Measurements from ENCODE around the gene CCNK. TPM values are rescaled to one million over a fixed set of nuclear protein-coding genes. Genes with fewer than 3 reads are reported as not detected.

CCNK gene
- total RNA-seq, 4 donors from 2014 or later = 21.1 to 26.8 (median 25.1) TPM

GRCh38 chr14:99484106-99484505 lies 2.9 kb downstream of the CCNK start:
- no peak for TF ChIP-seq CTCF (IDR thresholded peaks at IDR 0.05; ENCODE audit: low read depth)

GRCh38 chr14:99497341-99497740 lies 16.1 kb downstream of the CCNK start:
- no peak for TF ChIP-seq CTCF (IDR thresholded peaks at IDR 0.05; ENCODE audit: low read depth)

- no peak for TF ChIP-seq CTCF (IDR thresholded peaks at IDR 0.05; ENCODE audit: low read depth)
Measured at GRCh38 chr14:99497894-99498293, 16.7 kb downstream of the CCNK start.

GRCh38 chr14:99502989-99503421 lies 21.8 kb downstream of the CCNK start:
- TF ChIP-seq CTCF (IDR thresholded peaks at IDR 0.05; ENCODE audit: low read depth) = no peak

GRCh38 chr14:99503848-99504453 lies 22.7 kb downstream of the CCNK start:
- no peak for TF ChIP-seq CTCF (IDR thresholded peaks at IDR 0.05; ENCODE audit: low read depth)

- TF ChIP-seq CTCF (IDR thresholded peaks at IDR 0.05; ENCODE audit: low read depth) = no peak
Measured at GRCh38 chr14:99505089-99505488, 23.9 kb downstream of the CCNK start.

GRCh38 chr14:99506276-99506675 lies 25.1 kb downstream of the CCNK start:
- TF ChIP-seq CTCF (IDR thresholded peaks at IDR 0.05; ENCODE audit: low read depth) = no peak

Data from subcutaneous adipose tissue (tissue), 4 donors.